ENCODE measurements around the gene ANKRD63.
A peak's percentile ranks its signal among the peaks of the same experiment; 100 is the strongest.

ANKRD63 gene

DNA sequence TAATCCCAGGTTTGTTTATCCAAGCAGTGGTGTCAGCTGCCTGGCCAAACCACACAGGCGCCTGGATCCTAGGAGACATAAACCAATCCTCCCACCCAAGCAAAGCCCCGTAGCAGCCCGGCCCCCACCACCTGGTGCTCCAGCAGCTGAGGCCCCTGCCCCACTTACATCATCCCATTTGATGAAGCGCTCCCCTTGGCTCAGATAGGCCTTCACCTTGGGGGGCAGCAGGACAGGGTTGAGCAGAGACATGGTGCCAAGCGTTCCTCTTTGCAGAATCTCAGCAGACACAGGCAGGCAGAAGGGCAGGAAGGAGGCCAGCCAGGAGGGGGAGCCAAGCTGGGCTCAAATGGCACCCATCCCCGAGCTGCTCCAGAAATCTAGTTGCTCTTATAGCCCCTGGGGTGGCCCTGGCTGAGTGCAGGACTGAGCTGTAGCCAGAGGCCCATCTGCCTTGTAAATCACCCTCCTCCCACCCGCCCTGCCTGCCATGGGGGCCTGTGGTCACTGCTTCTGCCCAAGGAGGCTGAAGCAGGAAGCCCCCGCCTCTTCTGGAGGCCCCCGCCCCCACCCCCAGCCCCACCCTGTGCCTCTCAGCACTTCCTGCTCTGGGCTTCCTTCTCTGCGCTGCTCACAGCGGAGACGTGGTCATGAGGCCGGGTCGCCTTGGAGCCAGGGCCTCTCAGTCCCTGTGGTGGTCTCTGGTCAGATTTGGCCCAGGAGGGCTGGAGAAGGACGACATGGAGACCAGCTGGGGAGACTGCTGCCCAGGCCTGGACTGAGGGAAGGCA lies 24.8 kb upstream of the ANKRD63 start, which contains the start of gene PLCB2:
PLCB2 (minus strand) TSS at position 515 of the 791 bp plus-strand sequence; CDS start at position 252, 263 bp downstream.
- no peak for TF ChIP-seq ZNF565 (CRISPR knock-in tag; conservative IDR thresholded peaks at IDR 0.05; ENCODE audit: low read depth)
- no peak for TF ChIP-seq TOX (CRISPR knock-in tag; IDR thresholded peaks at IDR 0.05; ENCODE audit: borderline replicate concordance)
- TF ChIP-seq, protein P1, sequence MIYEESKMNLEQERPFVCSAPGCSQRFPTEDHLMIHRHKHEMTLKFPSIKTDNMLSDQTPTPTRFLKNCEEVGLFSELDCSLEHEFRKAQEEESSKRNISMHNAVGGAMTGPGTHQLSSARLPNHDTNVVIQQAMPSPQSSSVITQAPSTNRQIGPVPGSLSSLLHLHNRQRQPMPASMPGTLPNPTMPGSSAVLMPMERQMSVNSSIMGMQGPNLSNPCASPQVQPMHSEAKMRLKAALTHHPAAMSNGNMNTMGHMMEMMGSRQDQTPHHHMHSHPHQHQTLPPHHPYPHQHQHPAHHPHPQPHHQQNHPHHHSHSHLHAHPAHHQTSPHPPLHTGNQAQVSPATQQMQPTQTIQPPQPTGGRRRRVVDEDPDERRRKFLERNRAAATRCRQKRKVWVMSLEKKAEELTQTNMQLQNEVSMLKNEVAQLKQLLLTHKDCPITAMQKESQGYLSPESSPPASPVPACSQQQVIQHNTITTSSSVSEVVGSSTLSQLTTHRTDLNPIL (CRISPR knock-in tag; IDR thresholded peaks at IDR 0.05; ENCODE audit: low read depth) = no peak
- no peak for TF ChIP-seq ISL1 (CRISPR knock-in tag; IDR thresholded peaks at IDR 0.05)
- no peak for TF ChIP-seq ARNTL (CRISPR knock-in tag; IDR thresholded peaks at IDR 0.05; ENCODE audit: borderline replicate concordance, low read depth)
- no peak for TF ChIP-seq GLIS3 (CRISPR knock-in tag; IDR thresholded peaks at IDR 0.05)
- no peak for TF ChIP-seq PPARA (CRISPR knock-in tag; IDR thresholded peaks at IDR 0.05; ENCODE audit: borderline replicate concordance)
- TF ChIP-seq, protein P2, sequence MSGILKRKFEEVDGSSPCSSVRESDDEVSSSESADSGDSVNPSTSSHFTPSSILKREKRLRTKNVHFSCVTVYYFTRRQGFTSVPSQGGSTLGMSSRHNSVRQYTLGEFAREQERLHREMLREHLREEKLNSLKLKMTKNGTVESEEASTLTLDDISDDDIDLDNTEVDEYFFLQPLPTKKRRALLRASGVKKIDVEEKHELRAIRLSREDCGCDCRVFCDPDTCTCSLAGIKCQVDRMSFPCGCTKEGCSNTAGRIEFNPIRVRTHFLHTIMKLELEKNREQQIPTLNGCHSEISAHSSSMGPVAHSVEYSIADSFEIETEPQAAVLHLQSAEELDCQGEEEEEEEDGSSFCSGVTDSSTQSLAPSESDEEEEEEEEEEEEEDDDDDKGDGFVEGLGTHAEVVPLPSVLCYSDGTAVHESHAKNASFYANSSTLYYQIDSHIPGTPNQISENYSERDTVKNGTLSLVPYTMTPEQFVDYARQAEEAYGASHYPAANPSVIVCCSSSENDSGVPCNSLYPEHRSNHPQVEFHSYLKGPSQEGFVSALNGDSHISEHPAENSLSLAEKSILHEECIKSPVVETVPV (CRISPR knock-in tag; IDR thresholded peaks at IDR 0.05) = no peak
- TF ChIP-seq SNAI2 (CRISPR knock-in tag; IDR thresholded peaks at IDR 0.05) = no peak
- no peak for TF ChIP-seq ZC3H10 (CRISPR knock-in tag; IDR thresholded peaks at IDR 0.05)
- TF ChIP-seq, protein P3, sequence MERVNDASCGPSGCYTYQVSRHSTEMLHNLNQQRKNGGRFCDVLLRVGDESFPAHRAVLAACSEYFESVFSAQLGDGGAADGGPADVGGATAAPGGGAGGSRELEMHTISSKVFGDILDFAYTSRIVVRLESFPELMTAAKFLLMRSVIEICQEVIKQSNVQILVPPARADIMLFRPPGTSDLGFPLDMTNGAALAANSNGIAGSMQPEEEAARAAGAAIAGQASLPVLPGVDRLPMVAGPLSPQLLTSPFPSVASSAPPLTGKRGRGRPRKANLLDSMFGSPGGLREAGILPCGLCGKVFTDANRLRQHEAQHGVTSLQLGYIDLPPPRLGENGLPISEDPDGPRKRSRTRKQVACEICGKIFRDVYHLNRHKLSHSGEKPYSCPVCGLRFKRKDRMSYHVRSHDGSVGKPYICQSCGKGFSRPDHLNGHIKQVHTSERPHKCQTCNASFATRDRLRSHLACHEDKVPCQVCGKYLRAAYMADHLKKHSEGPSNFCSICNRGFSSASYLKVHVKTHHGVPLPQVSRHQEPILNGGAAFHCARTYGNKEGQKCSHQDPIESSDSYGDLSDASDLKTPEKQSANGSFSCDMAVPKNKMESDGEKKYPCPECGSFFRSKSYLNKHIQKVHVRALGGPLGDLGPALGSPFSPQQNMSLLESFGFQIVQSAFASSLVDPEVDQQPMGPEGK (CRISPR knock-in tag; IDR thresholded peaks at IDR 0.05; ENCODE audit: borderline replicate concordance) = no peak
- TF ChIP-seq ZNF70 (CRISPR knock-in tag; IDR thresholded peaks at IDR 0.05) = no peak
- TF ChIP-seq ZFP30 (CRISPR knock-in tag; IDR thresholded peaks at IDR 0.05) = no peak
- TF ChIP-seq ZNF8 (CRISPR knock-in tag; IDR thresholded peaks at IDR 0.05) = no peak
- no peak for TF ChIP-seq ZFP3 (CRISPR knock-in tag; IDR thresholded peaks at IDR 0.05)
- TF ChIP-seq, protein P4, sequence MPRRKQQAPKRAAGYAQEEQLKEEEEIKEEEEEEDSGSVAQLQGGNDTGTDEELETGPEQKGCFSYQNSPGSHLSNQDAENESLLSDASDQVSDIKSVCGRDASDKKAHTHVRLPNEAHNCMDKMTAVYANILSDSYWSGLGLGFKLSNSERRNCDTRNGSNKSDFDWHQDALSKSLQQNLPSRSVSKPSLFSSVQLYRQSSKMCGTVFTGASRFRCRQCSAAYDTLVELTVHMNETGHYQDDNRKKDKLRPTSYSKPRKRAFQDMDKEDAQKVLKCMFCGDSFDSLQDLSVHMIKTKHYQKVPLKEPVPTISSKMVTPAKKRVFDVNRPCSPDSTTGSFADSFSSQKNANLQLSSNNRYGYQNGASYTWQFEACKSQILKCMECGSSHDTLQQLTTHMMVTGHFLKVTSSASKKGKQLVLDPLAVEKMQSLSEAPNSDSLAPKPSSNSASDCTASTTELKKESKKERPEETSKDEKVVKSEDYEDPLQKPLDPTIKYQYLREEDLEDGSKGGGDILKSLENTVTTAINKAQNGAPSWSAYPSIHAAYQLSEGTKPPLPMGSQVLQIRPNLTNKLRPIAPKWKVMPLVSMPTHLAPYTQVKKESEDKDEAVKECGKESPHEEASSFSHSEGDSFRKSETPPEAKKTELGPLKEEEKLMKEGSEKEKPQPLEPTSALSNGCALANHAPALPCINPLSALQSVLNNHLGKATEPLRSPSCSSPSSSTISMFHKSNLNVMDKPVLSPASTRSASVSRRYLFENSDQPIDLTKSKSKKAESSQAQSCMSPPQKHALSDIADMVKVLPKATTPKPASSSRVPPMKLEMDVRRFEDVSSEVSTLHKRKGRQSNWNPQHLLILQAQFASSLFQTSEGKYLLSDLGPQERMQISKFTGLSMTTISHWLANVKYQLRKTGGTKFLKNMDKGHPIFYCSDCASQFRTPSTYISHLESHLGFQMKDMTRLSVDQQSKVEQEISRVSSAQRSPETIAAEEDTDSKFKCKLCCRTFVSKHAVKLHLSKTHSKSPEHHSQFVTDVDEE (CRISPR knock-in tag; IDR thresholded peaks at IDR 0.05) = no peak
- TF ChIP-seq RARB (CRISPR knock-in tag; IDR thresholded peaks at IDR 0.05) = no peak
- TF ChIP-seq BACH2 (CRISPR knock-in tag; IDR thresholded peaks at IDR 0.05; ENCODE audit: borderline replicate concordance) = no peak
- TF ChIP-seq, protein P5, sequence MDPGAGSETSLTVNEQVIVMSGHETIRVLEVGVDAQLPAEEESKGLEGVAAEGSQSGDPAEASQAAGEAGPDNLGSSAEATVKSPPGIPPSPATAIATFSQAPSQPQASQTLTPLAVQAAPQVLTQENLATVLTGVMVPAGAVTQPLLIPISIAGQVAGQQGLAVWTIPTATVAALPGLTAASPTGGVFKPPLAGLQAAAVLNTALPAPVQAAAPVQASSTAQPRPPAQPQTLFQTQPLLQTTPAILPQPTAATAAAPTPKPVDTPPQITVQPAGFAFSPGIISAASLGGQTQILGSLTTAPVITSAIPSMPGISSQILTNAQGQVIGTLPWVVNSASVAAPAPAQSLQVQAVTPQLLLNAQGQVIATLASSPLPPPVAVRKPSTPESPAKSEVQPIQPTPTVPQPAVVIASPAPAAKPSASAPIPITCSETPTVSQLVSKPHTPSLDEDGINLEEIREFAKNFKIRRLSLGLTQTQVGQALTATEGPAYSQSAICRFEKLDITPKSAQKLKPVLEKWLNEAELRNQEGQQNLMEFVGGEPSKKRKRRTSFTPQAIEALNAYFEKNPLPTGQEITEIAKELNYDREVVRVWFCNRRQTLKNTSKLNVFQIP (CRISPR knock-in tag; IDR thresholded peaks at IDR 0.05; ENCODE audit: borderline replicate concordance, low read depth) = no peak
- no peak for TF ChIP-seq TCF4 (CRISPR knock-in tag; IDR thresholded peaks at IDR 0.05; ENCODE audit: borderline replicate concordance)
- ATAC-seq = peak; percentile 9; the same call in 1 of the 3 replicates

DNA sequence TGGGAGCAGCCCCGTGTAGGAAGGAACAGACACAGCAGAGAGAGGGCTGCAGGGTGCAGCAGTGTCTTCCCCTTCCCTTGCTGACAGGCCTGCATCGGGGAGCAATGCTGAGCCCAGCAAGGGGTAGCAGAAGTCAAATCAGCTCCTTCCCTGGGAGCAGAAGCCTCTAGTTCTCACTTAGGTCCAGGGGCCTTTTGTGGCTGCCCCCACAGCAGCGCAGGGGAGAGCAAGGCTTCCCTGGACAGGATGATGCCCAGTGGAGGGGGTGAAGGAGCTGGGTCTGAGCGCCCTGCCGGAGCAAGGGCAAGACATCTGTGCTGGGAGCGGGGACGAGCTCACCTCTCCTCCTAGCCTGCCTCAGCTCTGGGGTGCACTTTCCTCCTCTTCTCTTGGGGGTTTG lies 24.0 kb upstream of the ANKRD63 start:
- TF ChIP-seq ZFP30 (CRISPR knock-in tag; IDR thresholded peaks at IDR 0.05) (no peak), TCF4 (CRISPR knock-in tag; IDR thresholded peaks at IDR 0.05; ENCODE audit: borderline replicate concordance) (no peak), ZNF70 (CRISPR knock-in tag; IDR thresholded peaks at IDR 0.05) (no peak), ZFP3 (CRISPR knock-in tag; IDR thresholded peaks at IDR 0.05) (no peak), SNAI2 (CRISPR knock-in tag; IDR thresholded peaks at IDR 0.05) (no peak), ZNF565 (CRISPR knock-in tag; conservative IDR thresholded peaks at IDR 0.05; ENCODE audit: low read depth) (no peak), GLIS3 (CRISPR knock-in tag; IDR thresholded peaks at IDR 0.05) (no peak), PPARA (CRISPR knock-in tag; IDR thresholded peaks at IDR 0.05; ENCODE audit: borderline replicate concordance) (no peak), TOX (CRISPR knock-in tag; IDR thresholded peaks at IDR 0.05; ENCODE audit: borderline replicate concordance) (no peak), CSDC2 (CRISPR knock-in tag; IDR thresholded peaks at IDR 0.05) (no peak)
- no peak for ATAC-seq

Data from SK-N-SH treated with all-trans-retinoic acid at 6 μM for 48 hours (cell line).